Measurements from ENCODE around the gene PSG11. TPM values are rescaled to one million over a fixed set of nuclear protein-coding genes. Genes with fewer than 3 reads are reported as not detected.

The PSG11 gene
- total RNA-seq, 1 experiment from 2014 or later = not detected

GRCh38 chr19:42985588-42985987 is 40.7 kb downstream of the PSG11 start:
- RAD21 ChIA-PET (ENCODE audit: low non-redundant PET in 1 of 2, low total read pairs in 2 of 2, uncharacterized antibody in 2 of 2, unreplicated experiment in 2 of 2) = no interaction called here
- Histone ChIP-seq H2AFZ (ENCODE audit: low read depth, low read length, poor library complexity, severe bottlenecking) (no peak overlapping the region), H3K79me2 (ENCODE audit: insufficient read depth, low read length) (no peaks in the 10 kb centered on the region), H3K4me1 (ENCODE audit: control insufficient read depth in 1 of 2, insufficient read depth in 2 of 2, low read length in 2 of 2) (no peaks in the 10 kb centered on the region), H3K27ac (ENCODE audit: low read depth, low read length) (no peak overlapping the region), H3K9me3 (ENCODE audit: control insufficient read depth in 1 of 2, insufficient read depth in 1 of 2, low read depth in 1 of 2, low read length in 2 of 2) (no peaks in the 10 kb centered on the region), H3K9ac (ENCODE audit: low read length) (no peak overlapping the region), H3K4me3 (replicated peaks in 1 of 2; ENCODE audit: low read depth in 1 of 2, low read length in 2 of 2) (no peak overlapping the region), H3K4me2 (ENCODE audit: low read length) (no peak overlapping the region), H3K9me2 (ENCODE audit: insufficient read depth) (no peaks in the 10 kb centered on the region), H3K27me3 (ENCODE audit: insufficient read depth, low read length) (peaks cover 6% of the 10 kb centered on the region; the same call in 1 of the 2 replicates), H3K36me3 (ENCODE audit: control insufficient read depth in 1 of 2, insufficient read depth in 2 of 2, low read length in 2 of 2) (no peaks in the 10 kb centered on the region), H4K20me1 (ENCODE audit: insufficient read depth) (no peaks in the 10 kb centered on the region)
- no TSS peak for BruUV-seq (replicated peaks)
- intact Hi-C loops (cut with micrococcal nuclease) = no loop called here
- CTCF ChIA-PET = no interaction called here
- no peak for ATAC-seq
- POLR2A ChIA-PET = no interaction called here
- TF ChIP-seq ELF1 (IDR thresholded peaks at IDR 0.05; ENCODE audit: borderline replicate concordance, low read depth) (no peak), JUND (IDR thresholded peaks at IDR 0.05) (no peak), CTCF (IDR thresholded peaks at IDR 0.05 in 2 of 3, conservative IDR thresholded peaks at IDR 0.05 in 1 of 3; ENCODE audit: borderline replicate concordance in 1 of 3, insufficient read depth in 1 of 3, low read depth in 2 of 3, low read length in 2 of 3) (no peak), MAX (IDR thresholded peaks at IDR 0.05) (no peak), EZH2 (IDR thresholded peaks at IDR 0.05) (no peak), ZFX (IDR thresholded peaks at IDR 0.05) (no peak), CBX3 (IDR thresholded peaks at IDR 0.05; ENCODE audit: low read depth) (no peak), EZH2phosphoT487 (IDR thresholded peaks at IDR 0.05; ENCODE audit: borderline replicate concordance) (no peak), ZNF274 (IDR thresholded peaks at IDR 0.05; ENCODE audit: low read depth, low read length) (no peak), REST (IDR thresholded peaks at IDR 0.05; ENCODE audit: low read depth) (no peak), FOSL1 (IDR thresholded peaks at IDR 0.05; ENCODE audit: low read depth) (no peak), RAD21 (IDR thresholded peaks at IDR 0.05; ENCODE audit: low read depth) (no peak), ZBTB33 (IDR thresholded peaks at IDR 0.05; ENCODE audit: extremely low read depth, insufficient replicate concordance, low read length) (no peak), TCF7L2 (IDR thresholded peaks at IDR 0.05; ENCODE audit: borderline replicate concordance, extremely low read depth, insufficient read depth, insufficient read length) (no peak), EGR1 (IDR thresholded peaks at IDR 0.05; ENCODE audit: low read depth) (no peak), SIN3A (IDR thresholded peaks at IDR 0.05; ENCODE audit: low read depth) (no peak), ATF3 (IDR thresholded peaks at IDR 0.05) (no peak), POLR2A (IDR thresholded peaks at IDR 0.05; ENCODE audit: borderline replicate concordance, extremely low read depth, insufficient read depth, insufficient read length) (no peak), CEBPB (IDR thresholded peaks at IDR 0.05; ENCODE audit: low read depth) (no peak)
- DNase-seq (ENCODE audit: low read depth, low spot score) = no peak
